OCI-LY1 (cell line): ENCODE measurements around the gene SLC25A25.

ENCODE experiments used
- H2AFZ ChIP-seq: fragments of 200-600 bp; sonication (generic), shearing (Covaris generic); 2 replicates; pipeline ENCODE4 v1.6.0; 2014; ENCODE audit warnings: antibody characterized with exemption, mild to moderate bottlenecking, low read length
- H3F3A ChIP-seq: fragments of 200-600 bp; sonication (generic), shearing (Covaris generic); 2 replicates; pipeline ENCODE4 v1.6.0; 2014; ENCODE audit warnings: mild to moderate bottlenecking, antibody characterized with exemption, low read length, moderate library complexity; ENCODE audit not compliant: insufficient read depth
- H3K27ac ChIP-seq: fragments of 200-600 bp; sonication (generic); 2 replicates; pipeline ENCODE4 v1.5.1; 2014; ENCODE audit warnings: low read length, mixed run types, mild to moderate bottlenecking, low read depth; ENCODE audit not compliant: poor library complexity, severe bottlenecking
- H3K27me3 ChIP-seq: fragments of 200-600 bp; sonication (generic); 2 replicates; pipeline ENCODE4 v1.6.0; 2014; ENCODE audit warnings: antibody characterized with exemption, mild to moderate bottlenecking, low read length, moderate library complexity; ENCODE audit not compliant: insufficient read depth
- H3K36me3 ChIP-seq: fragments of 200-600 bp; sonication (generic); 2 replicates; pipeline ENCODE4 v1.6.1; 2014; ENCODE audit warnings: mild to moderate bottlenecking, antibody characterized with exemption, low read length, moderate library complexity, mixed read lengths; ENCODE audit not compliant: insufficient read depth
- H3K4me1 ChIP-seq: fragments of 200-600 bp; sonication (generic); 2 replicates; pipeline ENCODE4 v1.5.1; 2014; ENCODE audit warnings: mild to moderate bottlenecking, low read length, moderate library complexity; ENCODE audit not compliant: insufficient read depth, severe bottlenecking
- H3K4me2 ChIP-seq: fragments of 200-600 bp; sonication (generic), shearing (Covaris generic); 2 replicates; pipeline ENCODE4 v1.6.1; 2014; ENCODE audit warnings: low read length
- H3K4me3 ChIP-seq: fragments of 200-600 bp; sonication (generic); 2 replicates; pipeline ENCODE4 v1.5.1; 2014; ENCODE audit warnings: low read length, low read depth, mild to moderate bottlenecking, mixed read lengths; ENCODE audit not compliant: poor library complexity, severe bottlenecking
- H3K79me2 ChIP-seq: fragments of 200-600 bp; shearing (Covaris generic); 2 replicates; pipeline ENCODE4 v1.6.1; 2016; ENCODE audit warnings: mixed run types, low read length, mixed read lengths; ENCODE audit not compliant: insufficient read depth
- H3K9ac ChIP-seq: fragments of 200-600 bp; sonication (generic), shearing (Covaris generic); 2 replicates; pipeline ENCODE4 v1.6.1; 2014; ENCODE audit warnings: mild to moderate bottlenecking, low read length, mixed read lengths
- H3K9me2 ChIP-seq: fragments of 200-600 bp; sonication (generic), shearing (Covaris generic); 2 replicates; pipeline ENCODE4 v1.6.1; 2014; ENCODE audit warnings: low read depth, mild to moderate bottlenecking, low read length, mixed read lengths
- H3K9me3 ChIP-seq: fragments of 200-600 bp; shearing (Covaris generic); 2 replicates; pipeline ENCODE4 v1.6.1; 2014; ENCODE audit warnings: low read length, mixed read lengths
- H4K20me1 ChIP-seq: fragments of 200-600 bp; sonication (generic), shearing (Covaris generic); 2 replicates; pipeline ENCODE4 v1.6.0; 2016; ENCODE audit warnings: mild to moderate bottlenecking, low read length; ENCODE audit not compliant: insufficient read depth
- EZH2 ChIP-seq: fragments of 200-600 bp; sonication (generic), shearing (Covaris generic); IDR thresholded peaks from 2 replicates; pipeline ENCODE4 v1.8.0; 2017; ENCODE audit warnings: borderline replicate concordance, mixed run types, mild to moderate bottlenecking, antibody characterized with exemption, low read length, moderate library complexity, mixed read lengths
- TF ChIP-seq, protein P1 (sequence below): fragments of 200-600 bp; sonication (generic), shearing (Covaris generic); IDR thresholded peaks from 2 replicates; pipeline ENCODE4 v1.5.1; 2017; ENCODE audit warnings: mild to moderate bottlenecking, antibody characterized with exemption, low read length, moderate library complexity, mixed read lengths

Gene SLC25A25

DNA sequence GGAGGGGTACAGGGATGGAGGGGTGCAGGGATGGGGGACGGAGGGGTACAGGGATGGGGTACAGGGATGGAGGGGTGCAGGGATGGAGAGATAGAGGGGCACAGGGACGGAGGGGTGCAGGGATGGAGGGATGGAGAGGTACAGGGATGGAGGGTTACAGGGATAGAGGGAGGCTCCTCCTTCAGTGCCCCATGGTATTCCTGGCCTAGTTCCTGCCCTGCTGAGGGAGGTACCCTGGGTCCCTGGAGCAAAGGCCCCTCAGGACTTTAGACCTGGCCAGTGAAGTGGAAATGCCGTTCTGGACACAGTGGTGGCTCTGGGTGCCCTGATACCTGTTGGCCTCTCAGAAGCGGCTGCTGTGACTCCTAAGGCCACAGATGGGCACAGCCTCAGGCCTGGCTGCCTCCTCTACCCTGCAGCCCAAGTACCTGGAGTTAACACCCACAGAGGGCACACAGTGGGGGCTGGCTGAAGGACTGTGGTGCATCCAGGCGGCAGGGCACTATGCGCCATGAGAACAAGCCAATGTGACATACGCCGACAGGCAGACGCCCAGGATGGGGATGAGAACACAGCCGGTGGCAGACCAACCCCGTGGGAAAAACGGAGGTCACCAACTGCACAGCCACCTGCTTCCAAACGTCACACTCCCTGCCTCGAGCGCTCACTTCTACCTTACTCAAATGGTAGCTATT lies 51.1 kb downstream of the SLC25A25 start:
- H3K36me3 ChIP-seq, result peaks cover 45% of the 10 kb centered on the region
- H3K9me3 ChIP-seq, result no peaks in the 10 kb centered on the region
- no peaks in the 10 kb centered on the region for H3F3A ChIP-seq
- H3K27me3 ChIP-seq, result no peaks in the 10 kb centered on the region
- H3K4me1 ChIP-seq, result peaks cover 22% of the 10 kb centered on the region
- no peak overlapping the region for H3K9ac ChIP-seq
- no peaks in the 10 kb centered on the region for H3K9me2 ChIP-seq
- H3K79me2 ChIP-seq, result no peaks in the 10 kb centered on the region
- H4K20me1 ChIP-seq, result no peaks in the 10 kb centered on the region
- no peak overlapping the region for H3K4me3 ChIP-seq
- no peak overlapping the region for H3K27ac ChIP-seq
- no peak for TF ChIP-seq EZH2
- TF ChIP-seq, protein P1, sequence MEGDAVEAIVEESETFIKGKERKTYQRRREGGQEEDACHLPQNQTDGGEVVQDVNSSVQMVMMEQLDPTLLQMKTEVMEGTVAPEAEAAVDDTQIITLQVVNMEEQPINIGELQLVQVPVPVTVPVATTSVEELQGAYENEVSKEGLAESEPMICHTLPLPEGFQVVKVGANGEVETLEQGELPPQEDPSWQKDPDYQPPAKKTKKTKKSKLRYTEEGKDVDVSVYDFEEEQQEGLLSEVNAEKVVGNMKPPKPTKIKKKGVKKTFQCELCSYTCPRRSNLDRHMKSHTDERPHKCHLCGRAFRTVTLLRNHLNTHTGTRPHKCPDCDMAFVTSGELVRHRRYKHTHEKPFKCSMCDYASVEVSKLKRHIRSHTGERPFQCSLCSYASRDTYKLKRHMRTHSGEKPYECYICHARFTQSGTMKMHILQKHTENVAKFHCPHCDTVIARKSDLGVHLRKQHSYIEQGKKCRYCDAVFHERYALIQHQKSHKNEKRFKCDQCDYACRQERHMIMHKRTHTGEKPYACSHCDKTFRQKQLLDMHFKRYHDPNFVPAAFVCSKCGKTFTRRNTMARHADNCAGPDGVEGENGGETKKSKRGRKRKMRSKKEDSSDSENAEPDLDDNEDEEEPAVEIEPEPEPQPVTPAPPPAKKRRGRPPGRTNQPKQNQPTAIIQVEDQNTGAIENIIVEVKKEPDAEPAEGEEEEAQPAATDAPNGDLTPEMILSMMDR, result no peak
- H2AFZ ChIP-seq, result no peak overlapping the region
- H3K4me2 ChIP-seq, result no peak overlapping the region

DNA sequence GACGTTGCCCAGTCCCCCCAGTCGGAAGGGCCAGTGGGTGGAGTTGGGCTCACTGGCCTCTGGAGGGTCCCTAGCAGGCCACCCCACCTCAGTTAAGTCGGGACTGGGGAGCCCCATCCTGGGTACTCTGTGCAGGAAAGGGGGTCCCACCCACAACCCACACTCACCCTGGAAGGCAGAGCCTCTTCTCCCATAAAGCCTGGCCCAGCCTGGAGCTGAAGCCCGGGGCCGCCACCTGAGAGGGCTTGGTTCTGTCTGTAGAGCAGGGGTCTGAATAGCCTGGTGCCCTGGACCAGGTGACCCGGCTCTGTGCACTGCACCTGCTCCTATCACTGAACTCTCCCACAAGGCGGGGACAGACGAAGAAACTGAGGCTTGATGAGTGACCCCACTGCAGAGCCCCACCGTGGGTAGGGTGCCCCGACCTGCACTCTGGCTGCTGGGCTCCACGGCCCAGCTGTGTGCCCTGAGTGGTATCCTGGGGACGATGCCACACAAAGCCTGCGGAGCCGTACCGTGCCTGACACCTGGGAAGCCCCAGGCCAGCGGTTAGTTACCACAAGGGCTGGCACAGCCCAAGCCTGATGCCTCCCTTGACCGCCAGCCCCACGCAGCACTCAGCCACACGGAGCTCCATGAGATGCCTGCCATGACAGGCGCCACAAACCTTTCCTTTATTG lies 52.2 kb downstream of the SLC25A25 start:
- no peaks in the 10 kb centered on the region for H3K9me3 ChIP-seq
- no peaks in the 10 kb centered on the region for H3F3A ChIP-seq
- TF ChIP-seq, protein P1, result no peak
- TF ChIP-seq EZH2, result no peak
- no peak overlapping the region for H3K27ac ChIP-seq
- no peaks in the 10 kb centered on the region for H3K79me2 ChIP-seq
- peaks cover 43% of the 10 kb centered on the region for H3K36me3 ChIP-seq
- no peaks in the 10 kb centered on the region for H4K20me1 ChIP-seq
- no peak overlapping the region for H3K4me3 ChIP-seq
- H3K27me3 ChIP-seq, result no peaks in the 10 kb centered on the region
- no peak overlapping the region for H3K9ac ChIP-seq
- H3K4me2 ChIP-seq, result no peak overlapping the region
- peaks cover 14% of the 10 kb centered on the region for H3K4me1 ChIP-seq
- H2AFZ ChIP-seq, result no peak overlapping the region
- no peaks in the 10 kb centered on the region for H3K9me2 ChIP-seq

DNA sequence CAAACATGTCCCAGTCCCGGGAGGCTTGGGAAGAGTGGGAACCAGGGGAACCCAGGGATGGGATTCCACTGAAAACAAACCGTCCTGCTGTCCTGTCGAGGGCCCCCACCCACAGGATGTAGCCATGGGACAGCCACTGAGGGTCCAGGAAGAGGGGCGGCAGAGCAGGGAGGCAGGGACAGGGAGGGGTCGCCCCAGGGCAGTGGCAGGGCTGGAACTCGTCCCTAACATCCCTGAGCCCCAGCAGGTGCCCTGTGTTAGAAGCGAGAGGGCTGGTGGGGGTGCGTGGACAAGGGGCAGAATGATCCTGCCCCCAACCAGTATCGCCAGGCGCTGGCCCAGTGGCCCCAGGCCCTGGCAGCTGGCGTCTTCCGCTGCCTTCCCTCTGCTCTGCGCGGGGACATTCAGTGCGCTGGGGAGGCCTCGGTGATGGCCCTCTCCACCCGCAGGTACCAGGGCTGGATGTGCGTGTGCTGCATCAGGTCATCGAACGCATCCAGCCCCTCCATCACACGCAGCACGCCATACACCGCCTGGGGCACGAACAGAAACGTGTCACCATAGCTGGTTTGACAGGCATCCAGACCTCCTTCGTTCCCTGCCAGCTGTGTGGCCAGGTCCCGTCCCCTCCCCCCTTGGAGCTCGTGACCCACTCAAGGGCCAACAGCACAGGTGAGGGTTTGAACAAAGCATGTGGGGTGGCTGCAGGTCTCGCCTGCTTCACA lies 52.9 kb downstream of the SLC25A25 start:
- no peaks in the 10 kb centered on the region for H3K9me3 ChIP-seq
- H4K20me1 ChIP-seq, result no peaks in the 10 kb centered on the region
- H3K79me2 ChIP-seq, result no peaks in the 10 kb centered on the region
- no peak overlapping the region for H3K9ac ChIP-seq
- no peak overlapping the region for H3K4me3 ChIP-seq
- peaks cover 14% of the 10 kb centered on the region for H3K4me1 ChIP-seq
- no peaks in the 10 kb centered on the region for H3K27me3 ChIP-seq
- no peaks in the 10 kb centered on the region for H3F3A ChIP-seq
- no peak overlapping the region for H2AFZ ChIP-seq
- H3K36me3 ChIP-seq, result peaks cover 41% of the 10 kb centered on the region
- TF ChIP-seq, protein P1, result no peak
- TF ChIP-seq EZH2, result no peak
- no peaks in the 10 kb centered on the region for H3K9me2 ChIP-seq
- no peak overlapping the region for H3K4me2 ChIP-seq
- H3K27ac ChIP-seq, result no peak overlapping the region
